ENCODE results near the gene FBXL14. TPM values are rescaled to one million over a fixed set of nuclear protein-coding genes. Genes with fewer than 3 reads are reported as not detected.

FBXL14 gene
- total and polyA plus RNA-seq, 7 donors, result 7.5 to 26.4 (median 12.2) TPM

DNA sequence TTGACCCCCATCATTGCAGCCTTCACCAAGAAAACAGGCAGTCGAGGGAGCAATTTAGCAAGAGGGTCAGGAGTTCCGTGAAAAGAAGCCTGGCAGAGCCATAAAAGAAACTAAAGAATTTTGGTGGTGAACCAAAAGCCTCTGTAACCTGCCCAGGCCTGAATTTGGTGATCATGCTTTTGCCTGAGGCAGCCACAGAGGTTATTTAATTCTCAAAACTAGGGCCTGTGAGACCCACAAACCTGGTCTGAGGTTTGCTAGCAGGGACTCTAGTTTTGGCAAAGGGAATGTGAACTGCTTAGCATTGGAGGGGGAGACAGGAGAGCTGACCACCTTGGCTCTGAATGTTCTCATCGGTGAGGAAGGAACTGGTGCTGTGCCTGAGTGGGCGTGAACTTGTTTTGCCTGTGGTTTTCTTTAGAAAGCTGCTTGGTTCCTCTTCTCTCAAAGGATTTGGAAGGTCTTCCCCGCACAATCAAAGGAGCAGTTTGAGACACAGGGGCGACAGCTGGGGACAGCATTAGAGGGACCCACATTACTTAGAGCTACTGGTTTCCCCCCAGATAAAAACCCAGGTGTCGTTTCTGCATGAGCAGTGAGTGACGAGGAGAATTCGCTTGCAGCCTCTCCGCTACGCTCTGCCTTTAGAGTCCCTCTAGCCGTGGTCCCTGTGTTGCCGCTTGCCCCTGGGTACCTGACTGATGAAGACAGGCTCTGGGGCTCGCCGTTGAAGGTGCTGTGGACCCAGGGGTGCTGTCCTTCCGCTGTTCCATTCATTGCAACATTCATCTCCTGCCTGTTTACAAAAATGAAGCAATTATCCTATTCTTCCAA lies 22.1 kb upstream of the FBXL14 start:
- 65 to 88% methylated on average over 16 of the region's 16 CpGs for WGBS, 2 donors

GRCh38 chr12:1614360-1614759 lies 20.0 kb upstream of the FBXL14 start:
- H3K36me3 ChIP-seq, result no peaks in the 10 kb centered on the region
- TF ChIP-seq POLR2A (IDR thresholded peaks at IDR 0.05), result no peak
- TF ChIP-seq CTCF (IDR thresholded peaks at IDR 0.05), result no peak
- TF ChIP-seq EP300 (IDR thresholded peaks at IDR 0.05), result no peak
- intact Hi-C loops (cut with DNase I), result no loop called here
- peaks cover 0 to 11% (median 5%) of the 10 kb centered on the region in 4 donors for H3K4me1 ChIP-seq
- no peaks in the 10 kb centered on the region for H3K27me3 ChIP-seq
- DNase-seq, result no peak
- 94 to 95% methylated on average over 6 of the region's 6 CpGs for WGBS, 2 donors
- H3K4me3 ChIP-seq, result no peak overlapping the region
- no peak overlapping the region for H3K27ac ChIP-seq
- H3K9me3 ChIP-seq, result no peaks in the 10 kb centered on the region

More for the DNA sequence above, 22.1 kb upstream of the FBXL14 start:
- Histone ChIP-seq H3K27ac (no peak overlapping the region), H3K36me3 (no peaks in the 10 kb centered on the region), H3K9me3 (no peaks in the 10 kb centered on the region), H3K27me3 (no peaks in the 10 kb centered on the region), H3K4me3 (no peak overlapping the region), H3K4me1 (peaks cover 0 to 11% (median 4%) of the 10 kb centered on the region in 4 donors)
- TF ChIP-seq POLR2AphosphoS5 (IDR thresholded peaks at IDR 0.05), result no peak
- TF ChIP-seq CTCF (IDR thresholded peaks at IDR 0.05), result no peak
- no peak for TF ChIP-seq POLR2A (IDR thresholded peaks at IDR 0.05)
- peak; percentile 48 for DNase-seq
- intact Hi-C loops (cut with DNase I), result no loop called here

DNA sequence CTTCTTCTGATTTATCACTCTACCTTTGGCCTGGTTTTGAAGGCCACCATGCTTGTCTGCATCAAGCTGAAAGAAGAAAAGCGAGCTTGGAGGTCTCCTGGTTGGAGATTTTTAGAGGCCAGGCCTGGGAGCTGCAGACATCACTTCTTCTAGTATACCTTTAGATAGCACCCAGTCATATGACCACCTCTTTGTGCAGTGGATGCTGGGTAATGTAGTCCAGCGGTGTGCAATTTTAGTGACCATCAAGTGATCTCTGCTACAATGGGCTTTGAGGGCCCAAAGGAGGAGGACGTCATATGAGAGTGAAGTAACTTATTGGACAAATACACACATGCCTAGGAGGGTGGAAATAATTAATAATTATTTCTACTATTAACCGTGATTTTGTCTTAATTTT lies 19.5 kb upstream of the FBXL14 start:
- Histone ChIP-seq H3K36me3 (no peaks in the 10 kb centered on the region), H3K4me3 (no peak overlapping the region), H3K27ac (no peak overlapping the region), H3K9me3 (no peaks in the 10 kb centered on the region), H3K27me3 (no peaks in the 10 kb centered on the region), H3K4me1 (peaks cover 0 to 16% (median 5%) of the 10 kb centered on the region in 4 donors)
- intact Hi-C loops (cut with DNase I), result no loop called here
- WGBS, 2 donors, result 92 to 94% methylated on average over 4 of the region's 4 CpGs
- TF ChIP-seq POLR2A (IDR thresholded peaks at IDR 0.05) (no peak), CTCF (IDR thresholded peaks at IDR 0.05) (no peak)
- no peak for DNase-seq

GRCh38 chr12:1611803-1612572 lies 17.6 kb upstream of the FBXL14 start:
- no peak for DNase-seq
- 86 to 91% methylated on average over 13 of the region's 13 CpGs for WGBS, 2 donors
- no peaks in the 10 kb centered on the region for H3K27me3 ChIP-seq

More at GRCh38 chr12:1611803-1612572, 17.6 kb upstream of the FBXL14 start:
- intact Hi-C loops (cut with DNase I), result no loop called here
- Histone ChIP-seq H3K4me3 (no peak overlapping the region), H3K27ac (peak overlapping the region in 3 of 4 donors; percentile 30 to 62 (median 58)), H3K36me3 (no peaks in the 10 kb centered on the region), H3K4me1 (peaks cover 0 to 29% (median 12%) of the 10 kb centered on the region in 4 donors), H3K9me3 (no peaks in the 10 kb centered on the region)
- no peak for TF ChIP-seq CTCF (IDR thresholded peaks at IDR 0.05)
- TF ChIP-seq POLR2A (IDR thresholded peaks at IDR 0.05), result no peak
- TF ChIP-seq EP300 (IDR thresholded peaks at IDR 0.05), result no peak
- TF ChIP-seq POLR2AphosphoS5 (IDR thresholded peaks at IDR 0.05), result no peak
